ENCODE data around the gene FMN2. TPM values are rescaled to one million over a fixed set of nuclear protein-coding genes. Genes with fewer than 3 reads are reported as not detected.
A peak's percentile ranks its signal among the peaks of the same experiment; 100 is the strongest.
"Not testable (repeated sequence)": the region's sequence is repeated elsewhere in the genome, so short reads cannot be mapped to it uniquely, and the experiment has no call there.

Gene FMN2
- total RNA-seq, 1 donor from 2014 or later = under 0.01 TPM

GRCh38 chr1:240274569-240274968 is 182.9 kb downstream of the FMN2 start:
- DNase-seq (ENCODE audit: low read depth) (no peak), FAIRE-seq (no peak)
- TF ChIP-seq CTCF (IDR thresholded peaks at IDR 0.05; ENCODE audit: insufficient read depth, low read length, severe bottlenecking) = no peak
- H3K36me3 ChIP-seq (ENCODE audit: control insufficient read depth, insufficient read depth, low read length) = no peaks in the 10 kb centered on the region
- H3K4me3 ChIP-seq (ENCODE audit: low read depth, low read length) = no peak overlapping the region
- H3K27me3 ChIP-seq (ENCODE audit: control insufficient read depth, insufficient read depth, low read length) = no peaks in the 10 kb centered on the region

- H3K36me3 ChIP-seq (ENCODE audit: control insufficient read depth, insufficient read depth, low read length); DNase-seq (ENCODE audit: low read depth); H3K27me3 ChIP-seq (ENCODE audit: control insufficient read depth, insufficient read depth, low read length); FAIRE-seq; H3K4me3 ChIP-seq (ENCODE audit: low read depth, low read length): not testable (repeated sequence)
Observed at GRCh38 chr1:240275219-240275618, 183.5 kb downstream of the FMN2 start.

GRCh38 chr1:240278082-240278481 is 186.4 kb downstream of the FMN2 start:
- FAIRE-seq = no peak
- H3K36me3 ChIP-seq (ENCODE audit: control insufficient read depth, insufficient read depth, low read length) = no peaks in the 10 kb centered on the region
- no peak for DNase-seq (ENCODE audit: low read depth)
- H3K27me3 ChIP-seq (ENCODE audit: control insufficient read depth, insufficient read depth, low read length) = no peaks in the 10 kb centered on the region
- TF ChIP-seq CTCF (IDR thresholded peaks at IDR 0.05; ENCODE audit: insufficient read depth, low read length, severe bottlenecking) = no peak
- no peak overlapping the region for H3K4me3 ChIP-seq (ENCODE audit: low read depth, low read length)

GRCh38 chr1:240280560-240281322 is 189.1 kb downstream of the FMN2 start:
- Histone ChIP-seq H3K36me3 (ENCODE audit: control insufficient read depth, insufficient read depth, low read length) (no peaks in the 10 kb centered on the region), H3K4me3 (ENCODE audit: low read depth, low read length) (no peak overlapping the region), H3K27me3 (ENCODE audit: control insufficient read depth, insufficient read depth, low read length) (no peaks in the 10 kb centered on the region)
- TF ChIP-seq CTCF (IDR thresholded peaks at IDR 0.05; ENCODE audit: insufficient read depth, low read length, severe bottlenecking) = no peak
- FAIRE-seq = no peak
- no peak for DNase-seq (ENCODE audit: low read depth)

- no peaks in the 10 kb centered on the region for H3K36me3 ChIP-seq (ENCODE audit: control insufficient read depth, insufficient read depth, low read length)
- no peak overlapping the region for H3K4me3 ChIP-seq (ENCODE audit: low read depth, low read length)
- TF ChIP-seq CTCF (IDR thresholded peaks at IDR 0.05; ENCODE audit: insufficient read depth, low read length, severe bottlenecking) = no peak
- FAIRE-seq = no peak
- no peaks in the 10 kb centered on the region for H3K27me3 ChIP-seq (ENCODE audit: control insufficient read depth, insufficient read depth, low read length)
- peak; percentile 71 for DNase-seq (ENCODE audit: low read depth)
Observed at GRCh38 chr1:240282061-240282830, 190.6 kb downstream of the FMN2 start.

- FAIRE-seq (no peak), DNase-seq (ENCODE audit: low read depth) (peak; percentile 15)
- Histone ChIP-seq H3K4me3 (ENCODE audit: low read depth, low read length) (no peak overlapping the region), H3K27me3 (ENCODE audit: control insufficient read depth, insufficient read depth, low read length) (no peaks in the 10 kb centered on the region), H3K36me3 (ENCODE audit: control insufficient read depth, insufficient read depth, low read length) (no peaks in the 10 kb centered on the region)
- TF ChIP-seq CTCF (IDR thresholded peaks at IDR 0.05; ENCODE audit: insufficient read depth, low read length, severe bottlenecking) = no peak
Observed at GRCh38 chr1:240284656-240285414, 193.2 kb downstream of the FMN2 start.

All from bronchial epithelial cell (primary cell).